ENCODE measurements around the gene TEX11.

- TF ChIP-seq CTCF (IDR thresholded peaks at IDR 0.05; ENCODE audit: low read depth, low read length, poor library complexity, severe bottlenecking) = no peak
- no peak for TF ChIP-seq EZH2phosphoT487 (IDR thresholded peaks at IDR 0.05; ENCODE audit: borderline replicate concordance, low read length)
Measured at GRCh38 chrX:70621743-70622142, 286.8 kb downstream of the TEX11 start.

All from DOHH2 (cell line).